ENCODE data around the gene IGF1.
"Not testable (repeated sequence)": the region's sequence is repeated elsewhere in the genome, so short reads cannot be mapped to it uniquely, and the experiment has no call there.

IGF1 gene

GRCh38 chr12:102454808-102455760, 25.3 kb downstream of the IGF1 start:
- H3K4me3 ChIP-seq (ENCODE audit: low read length), result peak overlapping the region; percentile 22
- H3K27me3 ChIP-seq (replicated peaks; ENCODE audit: control insufficient read depth, insufficient read depth, low read length), result no peaks in the 10 kb centered on the region
- H3K36me3 ChIP-seq (ENCODE audit: control insufficient read depth, insufficient read depth, low read length, severe bottlenecking), result peaks cover 8% of the 10 kb centered on the region
- no peaks in the 10 kb centered on the region for H3K9me3 ChIP-seq (ENCODE audit: control insufficient read depth, low read length)
- DNase-seq (ENCODE audit: low read depth), result peak; percentile 97
- H3K9ac ChIP-seq (ENCODE audit: low read length), result peak overlapping the region; percentile 68
- peaks cover 33% of the 10 kb centered on the region for H3K4me1 ChIP-seq (ENCODE audit: control insufficient read depth, insufficient read depth, low read length)

- Histone ChIP-seq H3K4me3 (ENCODE audit: low read length) (peak overlapping the region; percentile 21), H3K36me3 (ENCODE audit: control insufficient read depth, insufficient read depth, low read length, severe bottlenecking) (peaks cover 8% of the 10 kb centered on the region), H3K27me3 (replicated peaks; ENCODE audit: control insufficient read depth, insufficient read depth, low read length) (no peaks in the 10 kb centered on the region), H3K9ac (ENCODE audit: low read length) (peak overlapping the region; percentile 68), H3K4me1 (ENCODE audit: control insufficient read depth, insufficient read depth, low read length) (peaks cover 33% of the 10 kb centered on the region), H3K9me3 (ENCODE audit: control insufficient read depth, low read length) (no peaks in the 10 kb centered on the region)
- DNase-seq (ENCODE audit: low read depth), result no peak
Measured at GRCh38 chr12:102454330-102454729, 26.0 kb downstream of the IGF1 start.

GRCh38 chr12:102452605-102453004, 27.8 kb downstream of the IGF1 start:
- no peak for DNase-seq (ENCODE audit: low read depth)
- Histone ChIP-seq H3K9ac (ENCODE audit: low read length) (no peak overlapping the region), H3K27me3 (replicated peaks; ENCODE audit: control insufficient read depth, insufficient read depth, low read length) (no peaks in the 10 kb centered on the region), H3K36me3 (ENCODE audit: control insufficient read depth, insufficient read depth, low read length, severe bottlenecking) (peaks cover 8% of the 10 kb centered on the region), H3K4me3 (ENCODE audit: low read length) (no peak overlapping the region), H3K9me3 (ENCODE audit: control insufficient read depth, low read length) (no peaks in the 10 kb centered on the region), H3K4me1 (ENCODE audit: control insufficient read depth, insufficient read depth, low read length) (peaks cover 33% of the 10 kb centered on the region)

GRCh38 chr12:102449018-102449417, 31.3 kb downstream of the IGF1 start:
- not testable (repeated sequence) for DNase-seq (ENCODE audit: low read depth); H3K36me3 ChIP-seq (ENCODE audit: control insufficient read depth, insufficient read depth, low read length, severe bottlenecking)

GRCh38 chr12:102447426-102447825, 32.9 kb downstream of the IGF1 start:
- H3K27me3 ChIP-seq (replicated peaks; ENCODE audit: control insufficient read depth, insufficient read depth, low read length); DNase-seq (ENCODE audit: low read depth); H3K4me3 ChIP-seq (ENCODE audit: low read length): not testable (repeated sequence)

More at GRCh38 chr12:102449018-102449417, 31.3 kb downstream of the IGF1 start:
- not testable (repeated sequence) for H3K4me3 ChIP-seq (ENCODE audit: low read length); H3K9me3 ChIP-seq (ENCODE audit: control insufficient read depth, low read length); H3K9ac ChIP-seq (ENCODE audit: low read length); H3K27me3 ChIP-seq (replicated peaks; ENCODE audit: control insufficient read depth, insufficient read depth, low read length)
- H3K4me1 ChIP-seq (ENCODE audit: control insufficient read depth, insufficient read depth, low read length), result peaks cover 13% of the 10 kb centered on the region

GRCh38 chr12:102444707-102445106, 35.7 kb downstream of the IGF1 start:
- Histone ChIP-seq H3K9ac (ENCODE audit: low read length) (no peak overlapping the region), H3K4me3 (ENCODE audit: low read length) (no peak overlapping the region), H3K9me3 (ENCODE audit: control insufficient read depth, low read length) (no peaks in the 10 kb centered on the region), H3K27me3 (replicated peaks; ENCODE audit: control insufficient read depth, insufficient read depth, low read length) (no peaks in the 10 kb centered on the region), H3K4me1 (ENCODE audit: control insufficient read depth, insufficient read depth, low read length) (no peaks in the 10 kb centered on the region), H3K36me3 (ENCODE audit: control insufficient read depth, insufficient read depth, low read length, severe bottlenecking) (no peaks in the 10 kb centered on the region)
- DNase-seq (ENCODE audit: low read depth), result no peak

More at GRCh38 chr12:102447426-102447825, 32.9 kb downstream of the IGF1 start:
- not testable (repeated sequence) for H3K9me3 ChIP-seq (ENCODE audit: control insufficient read depth, low read length); H3K4me1 ChIP-seq (ENCODE audit: control insufficient read depth, insufficient read depth, low read length); H3K9ac ChIP-seq (ENCODE audit: low read length); H3K36me3 ChIP-seq (ENCODE audit: control insufficient read depth, insufficient read depth, low read length, severe bottlenecking)

- Histone ChIP-seq H3K27me3 (replicated peaks; ENCODE audit: control insufficient read depth, insufficient read depth, low read length) (no peaks in the 10 kb centered on the region), H3K36me3 (ENCODE audit: control insufficient read depth, insufficient read depth, low read length, severe bottlenecking) (no peaks in the 10 kb centered on the region), H3K9me3 (ENCODE audit: control insufficient read depth, low read length) (no peaks in the 10 kb centered on the region), H3K4me3 (ENCODE audit: low read length) (no peak overlapping the region), H3K9ac (ENCODE audit: low read length) (no peak overlapping the region), H3K4me1 (ENCODE audit: control insufficient read depth, insufficient read depth, low read length) (peaks cover 4% of the 10 kb centered on the region)
- no peak for DNase-seq (ENCODE audit: low read depth)
Measured at GRCh38 chr12:102444093-102444492, 36.3 kb downstream of the IGF1 start.

GRCh38 chr12:102441077-102441596, 39.2 kb downstream of the IGF1 start:
- Histone ChIP-seq H3K4me1 (ENCODE audit: control insufficient read depth, insufficient read depth, low read length) (peaks cover 7% of the 10 kb centered on the region), H3K27me3 (replicated peaks; ENCODE audit: control insufficient read depth, insufficient read depth, low read length) (no peaks in the 10 kb centered on the region), H3K36me3 (ENCODE audit: control insufficient read depth, insufficient read depth, low read length, severe bottlenecking) (peaks cover 6% of the 10 kb centered on the region), H3K9me3 (ENCODE audit: control insufficient read depth, low read length) (no peaks in the 10 kb centered on the region), H3K4me3 (ENCODE audit: low read length) (no peak overlapping the region), H3K9ac (ENCODE audit: low read length) (no peak overlapping the region)
- DNase-seq (ENCODE audit: low read depth), result no peak

- Histone ChIP-seq H3K27me3 (replicated peaks; ENCODE audit: control insufficient read depth, insufficient read depth, low read length) (no peaks in the 10 kb centered on the region), H3K9ac (ENCODE audit: low read length) (no peak overlapping the region), H3K9me3 (ENCODE audit: control insufficient read depth, low read length) (no peaks in the 10 kb centered on the region), H3K4me3 (ENCODE audit: low read length) (no peak overlapping the region), H3K4me1 (ENCODE audit: control insufficient read depth, insufficient read depth, low read length) (peaks cover 7% of the 10 kb centered on the region), H3K36me3 (ENCODE audit: control insufficient read depth, insufficient read depth, low read length, severe bottlenecking) (peaks cover 6% of the 10 kb centered on the region)
- DNase-seq (ENCODE audit: low read depth), result peak; percentile 76
Measured at GRCh38 chr12:102439426-102440405, 40.6 kb downstream of the IGF1 start.

- Histone ChIP-seq H3K4me3 (ENCODE audit: low read length) (no peak overlapping the region), H3K4me1 (ENCODE audit: control insufficient read depth, insufficient read depth, low read length) (peaks cover 8% of the 10 kb centered on the region), H3K36me3 (ENCODE audit: control insufficient read depth, insufficient read depth, low read length, severe bottlenecking) (peaks cover 6% of the 10 kb centered on the region), H3K9me3 (ENCODE audit: control insufficient read depth, low read length) (no peaks in the 10 kb centered on the region), H3K9ac (ENCODE audit: low read length) (no peak overlapping the region), H3K27me3 (replicated peaks; ENCODE audit: control insufficient read depth, insufficient read depth, low read length) (no peaks in the 10 kb centered on the region)
- DNase-seq (ENCODE audit: low read depth), result no peak
Measured at GRCh38 chr12:102438827-102439210, 41.5 kb downstream of the IGF1 start.

All from adipocyte (in vitro differentiated cells).